ENCODE results near the gene EVI2A. TPM values are rescaled to one million over a fixed set of nuclear protein-coding genes. Genes with fewer than 3 reads are reported as not detected.

Gene EVI2A
- total and polyA plus RNA-seq, 10 of the 15 experiments (the other 5 are each of a cell fraction or from before 2014, with no cell fraction given): 4.6 to 78.3 (median 25.7) TPM

DNA sequence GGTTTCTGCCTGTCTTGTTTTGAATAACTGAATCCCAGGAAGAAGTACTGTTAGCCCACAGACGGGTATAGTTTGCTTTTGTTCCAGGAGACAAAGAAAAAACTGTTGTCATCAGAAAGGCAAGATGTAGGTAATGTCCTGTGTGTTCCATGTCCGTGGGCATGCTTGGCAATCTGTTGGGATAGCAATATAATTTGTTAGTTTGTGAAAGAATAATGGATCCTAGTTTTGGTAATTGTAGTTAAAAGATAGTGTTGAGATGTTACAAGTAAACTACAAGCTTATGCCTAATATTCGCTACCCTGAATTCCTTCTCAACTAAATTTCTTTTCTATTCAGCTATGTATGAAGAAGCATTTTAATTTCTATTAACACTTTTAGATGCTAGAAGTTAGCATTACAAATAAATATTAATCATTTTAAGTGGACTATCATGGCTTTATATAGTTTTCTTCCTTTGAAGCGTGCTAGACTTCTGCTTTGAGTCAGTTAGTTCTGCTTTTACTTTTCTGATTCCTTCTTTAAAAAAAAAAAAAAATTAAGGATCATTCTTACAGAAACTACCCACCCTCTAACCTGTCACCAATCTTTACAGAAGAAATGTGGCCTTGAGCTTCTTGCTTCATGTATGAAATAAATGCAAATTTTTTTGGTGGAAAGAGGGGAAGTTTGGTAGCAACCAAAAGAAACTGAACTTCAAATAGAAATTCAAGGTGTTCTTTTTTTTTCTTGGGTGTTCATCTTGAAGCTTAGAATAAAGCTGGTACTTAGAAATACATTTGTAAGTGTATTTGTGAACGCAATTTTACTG, 2.4 kb downstream of the EVI2A start (continued):
- TF ChIP-seq SMARCA5 (IDR thresholded peaks at IDR 0.05) (no peak), TARDBP (IDR thresholded peaks at IDR 0.05; ENCODE audit: borderline replicate concordance) (no peak), PAX5 (IDR thresholded peaks at IDR 0.05; ENCODE audit: borderline replicate concordance, low read depth, low read length) (no peak), RB1 (IDR thresholded peaks at IDR 0.05; ENCODE audit: borderline replicate concordance) (no peak), TBL1XR1 (IDR thresholded peaks at IDR 0.05; ENCODE audit: low read depth, low read length) (0 out of 2 replicates have a peak, but pooled peaks have one; percentile 39), ZNF384 (IDR thresholded peaks at IDR 0.05; ENCODE audit: borderline replicate concordance, low read depth, low read length) (peak; percentile 88), NFIC (IDR thresholded peaks at IDR 0.05; ENCODE audit: low read depth, low read length) (peak; percentile 84), RUNX3 (IDR thresholded peaks at IDR 0.05; ENCODE audit: low read length) (peak; percentile 54; the same call in 1 of the 2 replicates), PAX8 (IDR thresholded peaks at IDR 0.05) (no peak), CEBPB (IDR thresholded peaks at IDR 0.05; ENCODE audit: borderline replicate concordance in 1 of 2, low read depth in 2 of 2, low read length in 2 of 2) (no peak; a peak in 1 of 4 replicates), ATF7 (IDR thresholded peaks at IDR 0.05; ENCODE audit: low read depth) (no peak), GABPA (IDR thresholded peaks at IDR 0.05; ENCODE audit: low read depth) (0 out of 2 replicates have a peak, but pooled peaks have one; percentile 31), RBBP5 (conservative IDR thresholded peaks at IDR 0.05) (no peak), SMAD5 (IDR thresholded peaks at IDR 0.05; ENCODE audit: low read depth) (no peak), TCF7 (IDR thresholded peaks at IDR 0.05; ENCODE audit: borderline replicate concordance) (0 out of 2 replicates have a peak, but pooled peaks have one; percentile 61), NR2C2 (IDR thresholded peaks at IDR 0.05; ENCODE audit: borderline replicate concordance, control insufficient read depth, insufficient read length, low read depth) (no peak), CHD1 (IDR thresholded peaks at IDR 0.05; ENCODE audit: low read depth, low read length) (0 out of 2 replicates have a peak, but pooled peaks have one; percentile 77), NR2F1 (conservative IDR thresholded peaks at IDR 0.05) (no peak), ZBTB40 (IDR thresholded peaks at IDR 0.05; ENCODE audit: borderline replicate concordance) (peak; percentile 44; the same call in 1 of the 2 replicates)
- TF ChIP-seq, protein P1, sequence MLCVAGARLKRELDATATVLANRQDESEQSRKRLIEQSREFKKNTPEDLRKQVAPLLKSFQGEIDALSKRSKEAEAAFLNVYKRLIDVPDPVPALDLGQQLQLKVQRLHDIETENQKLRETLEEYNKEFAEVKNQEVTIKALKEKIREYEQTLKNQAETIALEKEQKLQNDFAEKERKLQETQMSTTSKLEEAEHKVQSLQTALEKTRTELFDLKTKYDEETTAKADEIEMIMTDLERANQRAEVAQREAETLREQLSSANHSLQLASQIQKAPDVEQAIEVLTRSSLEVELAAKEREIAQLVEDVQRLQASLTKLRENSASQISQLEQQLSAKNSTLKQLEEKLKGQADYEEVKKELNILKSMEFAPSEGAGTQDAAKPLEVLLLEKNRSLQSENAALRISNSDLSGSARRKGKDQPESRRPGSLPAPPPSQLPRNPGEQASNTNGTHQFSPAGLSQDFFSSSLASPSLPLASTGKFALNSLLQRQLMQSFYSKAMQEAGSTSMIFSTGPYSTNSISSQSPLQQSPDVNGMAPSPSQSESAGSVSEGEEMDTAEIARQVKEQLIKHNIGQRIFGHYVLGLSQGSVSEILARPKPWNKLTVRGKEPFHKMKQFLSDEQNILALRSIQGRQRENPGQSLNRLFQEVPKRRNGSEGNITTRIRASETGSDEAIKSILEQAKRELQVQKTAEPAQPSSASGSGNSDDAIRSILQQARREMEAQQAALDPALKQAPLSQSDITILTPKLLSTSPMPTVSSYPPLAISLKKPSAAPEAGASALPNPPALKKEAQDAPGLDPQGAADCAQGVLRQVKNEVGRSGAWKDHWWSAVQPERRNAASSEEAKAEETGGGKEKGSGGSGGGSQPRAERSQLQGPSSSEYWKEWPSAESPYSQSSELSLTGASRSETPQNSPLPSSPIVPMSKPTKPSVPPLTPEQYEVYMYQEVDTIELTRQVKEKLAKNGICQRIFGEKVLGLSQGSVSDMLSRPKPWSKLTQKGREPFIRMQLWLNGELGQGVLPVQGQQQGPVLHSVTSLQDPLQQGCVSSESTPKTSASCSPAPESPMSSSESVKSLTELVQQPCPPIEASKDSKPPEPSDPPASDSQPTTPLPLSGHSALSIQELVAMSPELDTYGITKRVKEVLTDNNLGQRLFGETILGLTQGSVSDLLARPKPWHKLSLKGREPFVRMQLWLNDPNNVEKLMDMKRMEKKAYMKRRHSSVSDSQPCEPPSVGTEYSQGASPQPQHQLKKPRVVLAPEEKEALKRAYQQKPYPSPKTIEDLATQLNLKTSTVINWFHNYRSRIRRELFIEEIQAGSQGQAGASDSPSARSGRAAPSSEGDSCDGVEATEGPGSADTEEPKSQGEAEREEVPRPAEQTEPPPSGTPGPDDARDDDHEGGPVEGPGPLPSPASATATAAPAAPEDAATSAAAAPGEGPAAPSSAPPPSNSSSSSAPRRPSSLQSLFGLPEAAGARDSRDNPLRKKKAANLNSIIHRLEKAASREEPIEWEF (IDR thresholded peaks at IDR 0.05; ENCODE audit: insufficient replicate concordance, low read depth, low read length): no peak
- TF ChIP-seq, protein P2, sequence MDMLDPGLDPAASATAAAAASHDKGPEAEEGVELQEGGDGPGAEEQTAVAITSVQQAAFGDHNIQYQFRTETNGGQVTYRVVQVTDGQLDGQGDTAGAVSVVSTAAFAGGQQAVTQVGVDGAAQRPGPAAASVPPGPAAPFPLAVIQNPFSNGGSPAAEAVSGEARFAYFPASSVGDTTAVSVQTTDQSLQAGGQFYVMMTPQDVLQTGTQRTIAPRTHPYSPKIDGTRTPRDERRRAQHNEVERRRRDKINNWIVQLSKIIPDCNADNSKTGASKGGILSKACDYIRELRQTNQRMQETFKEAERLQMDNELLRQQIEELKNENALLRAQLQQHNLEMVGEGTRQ (IDR thresholded peaks at IDR 0.05; ENCODE audit: borderline replicate concordance, low read depth, low read length): no peak

Data from GM12878 (cell line).